ENCODE measurements around the gene PSMA3. TPM values are rescaled to one million over a fixed set of nuclear protein-coding genes. Genes with fewer than 3 reads are reported as not detected.

PSMA3 gene
- total and polyA plus RNA-seq, 4 donors: 54.6 to 192 (median 113) TPM

DNA sequence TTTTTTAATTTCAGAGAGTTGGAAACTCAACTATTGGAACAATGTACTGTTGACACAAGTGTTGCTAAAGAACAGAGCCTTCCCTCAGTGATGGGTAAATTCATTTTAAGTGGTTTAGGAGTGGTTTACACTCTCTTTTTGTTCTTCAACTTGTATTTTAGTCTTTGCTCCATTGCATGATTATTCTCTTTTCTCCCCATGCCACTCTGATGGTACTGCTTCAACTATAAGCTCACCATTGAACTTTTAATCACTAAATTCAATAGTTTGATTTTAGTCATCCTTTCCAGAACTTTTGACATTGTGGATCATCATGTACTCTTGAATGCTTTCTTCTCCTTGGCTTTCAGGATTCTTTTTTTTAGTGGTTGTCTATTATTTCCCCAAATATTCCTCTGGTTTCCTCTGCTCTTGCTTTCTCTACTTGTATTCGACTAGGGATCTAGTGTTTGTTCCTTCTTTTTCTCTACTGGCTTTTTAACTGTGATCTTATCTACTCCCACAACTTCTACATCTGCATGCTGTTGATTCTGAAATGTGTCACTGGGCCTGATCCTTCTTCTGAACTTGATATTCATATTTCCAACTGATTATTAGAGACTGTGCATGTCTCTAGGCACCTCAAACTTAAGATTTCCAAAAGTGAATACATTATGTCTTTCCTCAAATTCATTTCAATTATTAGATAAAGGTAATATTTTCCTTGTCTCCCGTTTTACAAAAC lies 29.3 kb upstream of the PSMA3 start:
- TF ChIP-seq TAF1 (conservative IDR thresholded peaks at IDR 0.05): no peak
- TF ChIP-seq GABPA (IDR thresholded peaks at IDR 0.05 in 1 of 2, conservative IDR thresholded peaks at IDR 0.05 in 1 of 2): no peak
- TF ChIP-seq SP1 (IDR thresholded peaks at IDR 0.05): no peak
- TF ChIP-seq MAX (IDR thresholded peaks at IDR 0.05): no peak
- TF ChIP-seq, protein P1, sequence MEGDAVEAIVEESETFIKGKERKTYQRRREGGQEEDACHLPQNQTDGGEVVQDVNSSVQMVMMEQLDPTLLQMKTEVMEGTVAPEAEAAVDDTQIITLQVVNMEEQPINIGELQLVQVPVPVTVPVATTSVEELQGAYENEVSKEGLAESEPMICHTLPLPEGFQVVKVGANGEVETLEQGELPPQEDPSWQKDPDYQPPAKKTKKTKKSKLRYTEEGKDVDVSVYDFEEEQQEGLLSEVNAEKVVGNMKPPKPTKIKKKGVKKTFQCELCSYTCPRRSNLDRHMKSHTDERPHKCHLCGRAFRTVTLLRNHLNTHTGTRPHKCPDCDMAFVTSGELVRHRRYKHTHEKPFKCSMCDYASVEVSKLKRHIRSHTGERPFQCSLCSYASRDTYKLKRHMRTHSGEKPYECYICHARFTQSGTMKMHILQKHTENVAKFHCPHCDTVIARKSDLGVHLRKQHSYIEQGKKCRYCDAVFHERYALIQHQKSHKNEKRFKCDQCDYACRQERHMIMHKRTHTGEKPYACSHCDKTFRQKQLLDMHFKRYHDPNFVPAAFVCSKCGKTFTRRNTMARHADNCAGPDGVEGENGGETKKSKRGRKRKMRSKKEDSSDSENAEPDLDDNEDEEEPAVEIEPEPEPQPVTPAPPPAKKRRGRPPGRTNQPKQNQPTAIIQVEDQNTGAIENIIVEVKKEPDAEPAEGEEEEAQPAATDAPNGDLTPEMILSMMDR (IDR thresholded peaks at IDR 0.05; ENCODE audit: low read depth, low read length, missing input control): no peak
- TF ChIP-seq EGR1 (IDR thresholded peaks at IDR 0.05; ENCODE audit: low read depth in 2 of 2): no peak
- DNase-seq (ENCODE audit: low spot score): no peak
- H3K9ac ChIP-seq (ENCODE audit: low read depth in 1 of 2, low read length in 2 of 2): no peak overlapping the region
- 94% methylated on average over 2 of the region's 2 CpGs for WGBS
- H3K27me3 ChIP-seq (ENCODE audit: control insufficient read depth in 4 of 4, insufficient read depth in 4 of 4, low read length in 3 of 4): no peaks in the 10 kb centered on the region
- no peak overlapping the region for H3K27ac ChIP-seq (ENCODE audit: low read depth in 1 of 2, low read length in 2 of 2)
- no peaks in the 10 kb centered on the region for H3K4me1 ChIP-seq (ENCODE audit: control insufficient read depth in 4 of 4, insufficient read depth in 4 of 4, low read length in 3 of 4)
- no peaks in the 10 kb centered on the region for H3K9me3 ChIP-seq (ENCODE audit: control insufficient read depth in 4 of 4, low read length in 3 of 4)
- peaks cover 10 to 24% (median 20%) of the 10 kb centered on the region in 4 donors for H3K36me3 ChIP-seq (ENCODE audit: control insufficient read depth in 4 of 4, insufficient read depth in 3 of 4, low read depth in 1 of 4, low read length in 3 of 4)
- H3K4me3 ChIP-seq (ENCODE audit: low read depth in 1 of 3, low read length in 3 of 3): no peak overlapping the region

- H3K36me3 ChIP-seq (ENCODE audit: control insufficient read depth in 4 of 4, insufficient read depth in 3 of 4, low read depth in 1 of 4, low read length in 3 of 4): peaks cover 7 to 22% (median 20%) of the 10 kb centered on the region in 4 donors
Measured at GRCh38 chr14:58216544-58216943, 28.1 kb upstream of the PSMA3 start.

More at GRCh38 chr14:58216544-58216943, 28.1 kb upstream of the PSMA3 start:
- DNase-seq (ENCODE audit: low spot score): no peak
- H3K4me3 ChIP-seq (ENCODE audit: low read depth in 1 of 3, low read length in 3 of 3): no peak overlapping the region
- H3K4me1 ChIP-seq (ENCODE audit: control insufficient read depth in 4 of 4, insufficient read depth in 4 of 4, low read length in 3 of 4): no peaks in the 10 kb centered on the region
- TF ChIP-seq TAF1 (conservative IDR thresholded peaks at IDR 0.05) (no peak), MAX (IDR thresholded peaks at IDR 0.05) (no peak), JUND (IDR thresholded peaks at IDR 0.05) (no peak), RAD21 (IDR thresholded peaks at IDR 0.05) (no peak), RXRA (IDR thresholded peaks at IDR 0.05) (no peak), SP1 (IDR thresholded peaks at IDR 0.05) (no peak), YY1 (IDR thresholded peaks at IDR 0.05) (no peak), HNF4G (IDR thresholded peaks at IDR 0.05) (no peak), HNF4A (conservative IDR thresholded peaks at IDR 0.05) (no peak), ATF3 (IDR thresholded peaks at IDR 0.05) (no peak), FOXA1 (IDR thresholded peaks at IDR 0.05) (no peak)
- TF ChIP-seq, protein P1 (IDR thresholded peaks at IDR 0.05; ENCODE audit: low read depth, low read length, missing input control): no peak
- TF ChIP-seq, protein P2, sequence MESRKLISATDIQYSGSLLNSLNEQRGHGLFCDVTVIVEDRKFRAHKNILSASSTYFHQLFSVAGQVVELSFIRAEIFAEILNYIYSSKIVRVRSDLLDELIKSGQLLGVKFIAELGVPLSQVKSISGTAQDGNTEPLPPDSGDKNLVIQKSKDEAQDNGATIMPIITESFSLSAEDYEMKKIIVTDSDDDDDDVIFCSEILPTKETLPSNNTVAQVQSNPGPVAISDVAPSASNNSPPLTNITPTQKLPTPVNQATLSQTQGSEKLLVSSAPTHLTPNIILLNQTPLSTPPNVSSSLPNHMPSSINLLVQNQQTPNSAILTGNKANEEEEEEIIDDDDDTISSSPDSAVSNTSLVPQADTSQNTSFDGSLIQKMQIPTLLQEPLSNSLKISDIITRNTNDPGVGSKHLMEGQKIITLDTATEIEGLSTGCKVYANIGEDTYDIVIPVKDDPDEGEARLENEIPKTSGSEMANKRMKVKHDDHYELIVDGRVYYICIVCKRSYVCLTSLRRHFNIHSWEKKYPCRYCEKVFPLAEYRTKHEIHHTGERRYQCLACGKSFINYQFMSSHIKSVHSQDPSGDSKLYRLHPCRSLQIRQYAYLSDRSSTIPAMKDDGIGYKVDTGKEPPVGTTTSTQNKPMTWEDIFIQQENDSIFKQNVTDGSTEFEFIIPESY (IDR thresholded peaks at IDR 0.05): no peak
- no peaks in the 10 kb centered on the region for H3K9me3 ChIP-seq (ENCODE audit: control insufficient read depth in 4 of 4, low read length in 3 of 4)
- no peaks in the 10 kb centered on the region for H3K27me3 ChIP-seq (ENCODE audit: control insufficient read depth in 4 of 4, insufficient read depth in 4 of 4, low read length in 3 of 4)
- H3K27ac ChIP-seq (ENCODE audit: low read depth in 1 of 2, low read length in 2 of 2): no peak overlapping the region
- H3K9ac ChIP-seq (ENCODE audit: low read depth in 1 of 2, low read length in 2 of 2): no peak overlapping the region
- 95% methylated on average over 2 of the region's 2 CpGs for WGBS
